H9 (cell line): Measurements from ENCODE around the gene PGA4. TPM values are rescaled to one million over a fixed set of nuclear protein-coding genes. Genes with fewer than 3 reads are reported as not detected.

Experiments used
- DNase-seq: peaks from one replicate; pipeline ENCODE4 v3.0.0-alpha.2; 2017
- H2AFZ ChIP-seq: one replicate; pipeline ENCODE4 v1.6.1; 2013; ENCODE audit warnings: mild to moderate bottlenecking, low read length, control low read depth, moderate library complexity
- H2AK5ac ChIP-seq: 2 replicates; pipeline ENCODE4 v1.6.1; 2013; ENCODE audit warnings: low read length, control low read depth, mixed read lengths; ENCODE audit not compliant: insufficient read length
- H2BK120ac ChIP-seq: one replicate; pipeline ENCODE4 v1.6.1; 2013; ENCODE audit warnings: low read depth, mild to moderate bottlenecking, low read length, control low read depth, inconsistent platforms; ENCODE audit not compliant: poor library complexity, severe bottlenecking
- H2BK12ac ChIP-seq: 2 replicates; pipeline ENCODE4 v1.6.1; 2013; ENCODE audit warnings: low read length, control low read depth, mixed read lengths, low read depth; ENCODE audit not compliant: insufficient read length
- H2BK15ac ChIP-seq: 2 replicates; pipeline ENCODE4 v1.6.1; 2013; ENCODE audit warnings: low read depth, low read length, control low read depth
- H2BK20ac ChIP-seq: one replicate; pipeline ENCODE4 v1.6.1; 2013; ENCODE audit warnings: low read depth, mild to moderate bottlenecking, low read length, control low read depth, inconsistent platforms; ENCODE audit not compliant: poor library complexity, severe bottlenecking
- H2BK5ac ChIP-seq: 2 replicates; pipeline ENCODE4 v1.6.1; 2013; ENCODE audit warnings: low read length, control low read depth, mixed read lengths; ENCODE audit not compliant: insufficient read length
- H3K14ac ChIP-seq: 2 replicates; pipeline ENCODE4 v1.6.1; 2013; ENCODE audit warnings: low read length, control low read depth; ENCODE audit not compliant: insufficient read depth
- H3K18ac ChIP-seq: 2 replicates; pipeline ENCODE4 v1.6.1; 2013; ENCODE audit warnings: low read depth, mild to moderate bottlenecking, mixed read lengths, low read length, control low read depth; ENCODE audit not compliant: insufficient read length
- H3K23ac ChIP-seq: 2 replicates; pipeline ENCODE4 v1.6.1; 2013; ENCODE audit warnings: low read length, control low read depth, mixed read lengths, low read depth; ENCODE audit not compliant: insufficient read length
- H3K23me2 ChIP-seq: 2 replicates; pipeline ENCODE4 v1.6.1; 2013; ENCODE audit warnings: low read depth, mild to moderate bottlenecking, mixed read lengths, low read length, control low read depth; ENCODE audit not compliant: insufficient read length, poor library complexity, severe bottlenecking
- H3K27ac ChIP-seq: 2 replicates; pipeline ENCODE4 v1.5.1; 2013; ENCODE audit warnings: low read length, control low read depth, mixed read lengths, low read depth; ENCODE audit not compliant: insufficient read length
- H3K27me3 ChIP-seq: 2 replicates; pipeline ENCODE4 v1.6.1; 2013; ENCODE audit warnings: low read length, control low read depth, inconsistent platforms; ENCODE audit not compliant: insufficient read depth
- H3K4ac ChIP-seq: 2 replicates; pipeline ENCODE4 v1.6.1; 2013; ENCODE audit warnings: low read depth, mild to moderate bottlenecking, control low read depth, inconsistent platforms, low read length, moderate library complexity
- H3K4me1 ChIP-seq: 2 replicates; pipeline ENCODE4 v1.6.1; 2013; ENCODE audit warnings: low read length, control low read depth, inconsistent platforms; ENCODE audit not compliant: insufficient read depth
- H3K4me2 ChIP-seq: 2 replicates; pipeline ENCODE4 v1.6.1; 2013; ENCODE audit warnings: low read length, control low read depth, mixed read lengths; ENCODE audit not compliant: insufficient read length, insufficient read depth
- H3K56ac ChIP-seq: 2 replicates; pipeline ENCODE4 v1.6.1; 2013; ENCODE audit warnings: low read depth, mild to moderate bottlenecking, mixed read lengths, low read length, control low read depth; ENCODE audit not compliant: insufficient read length
- H3K79me1 ChIP-seq: 2 replicates; pipeline ENCODE4 v1.6.1; 2013; ENCODE audit warnings: low read depth, mild to moderate bottlenecking, moderate library complexity, low read length, control low read depth, inconsistent platforms; ENCODE audit not compliant: insufficient read depth, poor library complexity, severe bottlenecking
- H3K79me2 ChIP-seq: 2 replicates; pipeline ENCODE4 v1.6.1; 2013; ENCODE audit warnings: low read length, control low read depth, inconsistent platforms; ENCODE audit not compliant: insufficient read depth
- H3K9ac ChIP-seq: 2 replicates; pipeline ENCODE4 v1.6.1; 2013; ENCODE audit warnings: low read length, control low read depth, mixed read lengths; ENCODE audit not compliant: insufficient read length; ENCODE audit errors: extremely low read depth
- H3K9me3 ChIP-seq: one replicate; pipeline ENCODE4 v1.6.1; 2013; ENCODE audit warnings: low read depth, low read length, inconsistent platforms; ENCODE audit not compliant: control insufficient read depth
- H3T11ph ChIP-seq: one replicate; pipeline ENCODE4 v1.6.1; 2013; ENCODE audit warnings: mild to moderate bottlenecking, low read length, control low read depth, inconsistent platforms
- H4K20me1 ChIP-seq: one replicate; pipeline ENCODE4 v1.6.1; 2013; ENCODE audit not compliant: control insufficient read depth, insufficient read length, insufficient read depth
- H4K5ac ChIP-seq: 2 replicates; pipeline ENCODE4 v1.6.1; 2013; ENCODE audit warnings: low read depth, mild to moderate bottlenecking, mixed read lengths, low read length, control low read depth; ENCODE audit not compliant: insufficient read length
- H4K8ac ChIP-seq: replicated peaks from 2 replicates; pipeline ENCODE4 v1.6.1; 2013; ENCODE audit warnings: low read length, control low read depth, mixed read lengths, low read depth; ENCODE audit not compliant: insufficient read length
- H4K91ac ChIP-seq: 2 replicates; pipeline ENCODE4 v1.6.1; 2013; ENCODE audit warnings: low read depth, mild to moderate bottlenecking, moderate library complexity, mixed read lengths, low read length, control low read depth; ENCODE audit not compliant: insufficient read length
- H3K27ac Mint-ChIP-seq, 3 experiments: 2 replicates in 2 of 3; 3 replicates in 1 of 3; pipeline ENCODE4 v1.8.0; 2020 to 2021; ENCODE audit warnings: mixed read lengths in 3 of 3, mild to moderate bottlenecking in 1 of 3, moderate library complexity in 1 of 3
- H3K27me3 Mint-ChIP-seq: 2 replicates; pipeline ENCODE4 v1.8.0; 2021; ENCODE audit warnings: low read depth, mild to moderate bottlenecking, moderate library complexity, mixed read lengths
- H3K36me3 Mint-ChIP-seq, 3 experiments: 2 replicates in 2 of 3; 3 replicates in 1 of 3; pipeline ENCODE4 v1.8.0; 2020 to 2021; ENCODE audit warnings: low read depth in 3 of 3, mixed read lengths in 3 of 3; ENCODE audit not compliant: insufficient read depth in 1 of 3
- H3K4me1 Mint-ChIP-seq, 2 experiments: 2 replicates each; pipeline ENCODE4 v1.8.0; 2020; ENCODE audit warnings: mixed read lengths in 2 of 2
- H3K4me3 Mint-ChIP-seq, 2 experiments: 2 replicates in 1 of 2; 3 replicates in 1 of 2; pipeline ENCODE4 v1.8.0; 2020 to 2021; ENCODE audit warnings: mild to moderate bottlenecking in 2 of 2, mixed read lengths in 2 of 2, moderate library complexity in 1 of 2
- H3K9me3 Mint-ChIP-seq, 2 experiments: 2 replicates in 1 of 2; 3 replicates in 1 of 2; pipeline ENCODE4 v1.8.0; 2020; ENCODE audit warnings: mild to moderate bottlenecking in 2 of 2, mixed read lengths in 2 of 2, moderate library complexity in 1 of 2
- WGBS: extraction: QIAGEN DNeasy Blood & Tissue Kit; methylation state at CpG from one replicate; pipeline ENCODE4 v1.1.7; 2013; ENCODE audit warnings: missing lambda C conversion rate, low lambda C conversion rate, mixed read lengths; ENCODE audit not compliant: insufficient read length; ENCODE audit errors: extremely low coverage; 5-methylcytosine and 5-hydroxymethylcytosine counted together
- total RNA-seq: library from RNA; stranded (reverse); gene quantifications from 2 replicates; pipeline ENCODE4 v1.2.1, GENCODE V29; 2021
- TF ChIP-seq, protein P1 (sequence below): fragments of 200-600 bp; sonication (generic); conservative IDR thresholded peaks from 3 replicates; pipeline ENCODE4 v1.8.0; 2021; ENCODE audit warnings: antibody characterized with exemption, mild to moderate bottlenecking

PGA4 gene
- total RNA-seq, 1 experiment from 2014 or later: not detected

DNA sequence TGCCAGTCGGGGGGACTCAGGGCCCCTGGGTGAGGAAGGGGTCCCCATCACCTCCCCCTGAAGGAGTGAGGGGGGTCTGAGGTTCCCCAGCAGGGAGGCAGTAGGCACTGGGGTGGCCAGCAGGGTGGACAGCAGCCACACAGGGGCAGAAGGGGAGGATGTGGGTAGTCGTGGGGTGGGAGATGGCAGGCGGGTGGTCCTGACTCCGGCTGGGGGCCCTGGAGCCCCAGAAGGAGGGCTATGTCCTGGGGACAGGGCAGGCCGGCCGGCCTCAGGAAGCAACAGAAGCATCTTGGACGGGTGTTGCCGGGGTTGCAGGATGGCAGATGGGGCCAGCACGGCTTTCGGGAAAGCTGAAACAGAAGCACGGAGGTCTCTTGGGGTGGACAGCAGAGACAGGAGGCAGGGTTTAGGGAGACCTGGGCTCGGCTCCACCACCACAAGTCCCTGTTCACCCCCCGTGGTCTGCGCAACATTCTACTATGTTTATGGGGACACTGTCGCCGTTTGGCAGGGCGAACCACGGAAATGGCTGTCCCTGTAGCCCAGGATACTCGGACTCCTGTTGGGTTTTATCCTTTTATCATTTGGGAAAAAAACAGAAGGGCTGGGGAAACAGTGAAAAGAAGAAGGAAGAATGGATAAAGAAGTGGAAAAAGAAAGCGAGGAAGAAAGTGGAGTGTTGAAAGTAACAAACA, 58.9 kb downstream of the PGA4 start:
- Histone ChIP-seq H3K27me3 (0 out of 2 replicates have a peak, but pooled peaks cover 2% of the 10 kb centered on the region), H2BK12ac (no peak overlapping the region), H3K23me2 (no peaks in the 10 kb centered on the region), H4K5ac (no peak overlapping the region), H3K4me2 (no peak overlapping the region), H3K27ac (no peak overlapping the region), H2BK120ac (no peak overlapping the region), H2AFZ (no peak overlapping the region), H3K4me1 (no peaks in the 10 kb centered on the region; the same call in 1 of the 2 replicates), H3K4ac (no peak overlapping the region), H3K9me3 (no peaks in the 10 kb centered on the region), H4K20me1 (no peaks in the 10 kb centered on the region), H3K9ac (no peak overlapping the region), H2BK15ac (no peak overlapping the region), H3K79me1 (no peaks in the 10 kb centered on the region), H3K79me2 (no peaks in the 10 kb centered on the region), H3K18ac (no peak overlapping the region), H4K8ac (no peak overlapping the region), H3K14ac (no peak overlapping the region), H3K56ac (no peak overlapping the region), H3K23ac (no peak overlapping the region), H2BK20ac (no peak overlapping the region), H4K91ac (no peak overlapping the region), H2BK5ac (no peak overlapping the region), H3T11ph (no peak overlapping the region), H2AK5ac (no peak overlapping the region)
- H3K36me3 Mint-ChIP-seq: peaks cover 2 to 78% (median 19%) of the 10 kb centered on the region in 3 experiments; a peak in 5 of 7 replicates
- no CpG with 5 or more reads among the region's 20 CpGs for WGBS
- peaks cover 22% of the 10 kb centered on the region for H3K27me3 Mint-ChIP-seq
- no peaks in the 10 kb centered on the region; a peak in 1 of 5 replicates for H3K9me3 Mint-ChIP-seq
- peak overlapping the region in 1 of 2 experiments; percentile 16; a peak in 2 of 5 replicates for H3K4me3 Mint-ChIP-seq
- TF ChIP-seq, protein P1, sequence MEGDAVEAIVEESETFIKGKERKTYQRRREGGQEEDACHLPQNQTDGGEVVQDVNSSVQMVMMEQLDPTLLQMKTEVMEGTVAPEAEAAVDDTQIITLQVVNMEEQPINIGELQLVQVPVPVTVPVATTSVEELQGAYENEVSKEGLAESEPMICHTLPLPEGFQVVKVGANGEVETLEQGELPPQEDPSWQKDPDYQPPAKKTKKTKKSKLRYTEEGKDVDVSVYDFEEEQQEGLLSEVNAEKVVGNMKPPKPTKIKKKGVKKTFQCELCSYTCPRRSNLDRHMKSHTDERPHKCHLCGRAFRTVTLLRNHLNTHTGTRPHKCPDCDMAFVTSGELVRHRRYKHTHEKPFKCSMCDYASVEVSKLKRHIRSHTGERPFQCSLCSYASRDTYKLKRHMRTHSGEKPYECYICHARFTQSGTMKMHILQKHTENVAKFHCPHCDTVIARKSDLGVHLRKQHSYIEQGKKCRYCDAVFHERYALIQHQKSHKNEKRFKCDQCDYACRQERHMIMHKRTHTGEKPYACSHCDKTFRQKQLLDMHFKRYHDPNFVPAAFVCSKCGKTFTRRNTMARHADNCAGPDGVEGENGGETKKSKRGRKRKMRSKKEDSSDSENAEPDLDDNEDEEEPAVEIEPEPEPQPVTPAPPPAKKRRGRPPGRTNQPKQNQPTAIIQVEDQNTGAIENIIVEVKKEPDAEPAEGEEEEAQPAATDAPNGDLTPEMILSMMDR: no peak
- no peak overlapping the region; a peak in 1 of 7 replicates for H3K27ac Mint-ChIP-seq
- no peak for DNase-seq
- peaks cover 27 to 42% of the 10 kb centered on the region in 2 experiments for H3K4me1 Mint-ChIP-seq

Other genes with a start within 250 kb of the PGA4 start
- gene CD5, start 119.9 kb upstream of the PGA4 start, total RNA-seq: not detected in 2 replicates
- gene VPS37C, start 60.9 kb upstream of the PGA4 start, total RNA-seq: 17.3 and 19.0 TPM in 2 replicates
- not detected in 2 replicates for gene PGA3, start 18.8 kb upstream of the PGA4 start, total RNA-seq
- 0.33 TPM in 1 of 2 replicates, not detected in the other for gene PGA5, start 18.8 kb downstream of the PGA4 start, total RNA-seq
- 18.7 and 20.6 TPM in 2 replicates for gene VWCE, start 73.0 kb downstream of the PGA4 start, total RNA-seq
- gene DDB1, start 110.8 kb downstream of the PGA4 start, total RNA-seq: 294 and 297 TPM in 2 replicates
- 59.0 and 65.0 TPM in 2 replicates for gene TKFC, start 110.9 kb downstream of the PGA4 start, total RNA-seq
- 21.7 and 23.1 TPM in 2 replicates for gene CYB561A3, start 139.5 kb downstream of the PGA4 start, total RNA-seq
- gene TMEM138, start 140.0 kb downstream of the PGA4 start, total RNA-seq: 35.4 and 43.6 TPM in 2 replicates
- 24.3 and 25.2 TPM in 2 replicates for gene TMEM216, start 170.2 kb downstream of the PGA4 start, total RNA-seq
- 133 and 145 TPM in 2 replicates for gene CPSF7, start 207.6 kb downstream of the PGA4 start, total RNA-seq
- gene SDHAF2, start 207.8 kb downstream of the PGA4 start, total RNA-seq: 41.8 and 45.2 TPM in 2 replicates